HT1080 (cell line): Measurements from ENCODE around the gene BTNL2. TPM values are rescaled to one million over a fixed set of nuclear protein-coding genes. Genes with fewer than 3 reads are reported as not detected.
A peak's percentile ranks its signal among the peaks of the same experiment; 100 is the strongest.

Source experiments
- DNase-seq: peaks from one replicate; pipeline ENCODE4 v3.0.0-alpha.2; 2015; ENCODE audit warnings: low read depth
- total RNA-seq: library from RNA; depleted of rRNA; stranded (reverse); fragments of >200 nt; shearing (Covaris generic); gene quantifications from 2 replicates; pipeline ENCODE4 v1.2.3, GENCODE V29; 2014

BTNL2 gene
- total RNA-seq, 1 experiment from 2014 or later = not detected

DNA sequence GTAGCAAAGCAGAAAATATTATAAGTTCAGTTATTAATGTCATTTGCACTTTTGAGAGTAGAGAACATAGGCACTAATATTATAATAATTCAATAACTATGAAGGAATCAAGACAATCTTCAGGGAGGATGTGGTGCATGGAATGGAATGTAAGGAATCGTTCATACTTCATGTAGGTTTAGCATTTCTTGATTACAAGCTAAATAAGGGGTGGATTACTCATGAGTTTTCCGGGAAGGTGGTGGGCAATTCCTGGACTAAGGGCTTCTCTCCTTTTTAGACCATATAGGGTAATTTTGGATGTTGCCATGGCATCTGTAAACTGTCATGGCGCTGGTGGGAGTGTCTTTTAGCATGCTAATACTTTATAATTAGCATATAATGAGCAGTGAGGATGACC is 9.1 kb upstream of the BTNL2 start:
- DNase-seq = peak; percentile 11

DNA sequence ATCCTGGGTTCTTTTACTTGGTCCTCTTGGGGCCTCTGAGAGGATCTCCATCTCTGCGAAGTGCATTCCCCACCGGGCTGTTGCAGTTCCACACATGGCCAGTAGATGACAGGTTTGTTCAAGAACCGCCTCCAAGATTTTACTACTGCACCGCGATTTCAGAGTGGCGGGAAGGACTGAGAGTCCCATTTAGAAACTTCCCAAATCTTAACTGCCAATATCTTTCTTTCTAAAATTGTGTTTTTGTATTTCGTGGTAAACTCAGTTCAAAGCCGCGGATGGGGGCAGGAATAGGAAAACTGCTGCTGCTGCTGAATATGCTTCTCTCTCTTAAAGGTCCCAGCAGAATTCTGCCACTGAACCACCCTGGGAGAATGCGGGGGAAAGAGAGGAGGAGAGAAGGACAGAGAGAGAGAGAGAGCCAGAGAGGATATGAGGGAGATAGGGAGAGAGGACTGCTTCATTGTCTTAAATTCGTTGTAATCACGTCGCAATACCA is 8.6 kb upstream of the BTNL2 start:
- DNase-seq = peak; percentile 51

DNA sequence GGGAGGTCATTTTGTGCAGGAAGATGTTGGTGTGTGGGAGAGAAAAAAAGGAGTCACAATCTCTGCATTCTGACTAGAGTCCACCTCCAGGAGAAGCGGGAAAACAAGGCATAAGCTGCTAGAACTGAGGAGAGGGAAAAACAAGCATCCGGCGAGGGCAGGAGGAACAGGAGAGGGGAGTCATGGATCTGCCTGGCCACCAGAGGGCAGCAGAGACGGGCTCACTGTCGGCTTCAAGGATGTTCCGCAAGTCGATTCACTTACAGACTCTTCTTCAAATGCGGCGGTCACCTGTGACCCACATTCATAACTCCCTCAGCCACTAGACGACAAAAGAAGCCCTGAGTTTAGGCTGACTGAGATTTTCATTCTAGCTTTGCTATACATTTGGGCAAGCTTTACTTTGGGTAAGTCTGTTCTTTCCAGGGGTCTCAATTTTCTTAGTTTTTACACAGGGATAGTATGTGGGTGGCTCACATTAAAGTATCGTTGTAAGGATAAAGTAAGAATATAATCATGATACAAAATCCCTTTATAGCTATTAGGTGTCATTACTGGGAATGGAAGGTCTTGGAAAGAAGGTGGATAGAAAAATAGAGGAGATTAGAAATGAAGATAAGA is 6.6 kb upstream of the BTNL2 start:
- DNase-seq = peak; percentile 55

DNA sequence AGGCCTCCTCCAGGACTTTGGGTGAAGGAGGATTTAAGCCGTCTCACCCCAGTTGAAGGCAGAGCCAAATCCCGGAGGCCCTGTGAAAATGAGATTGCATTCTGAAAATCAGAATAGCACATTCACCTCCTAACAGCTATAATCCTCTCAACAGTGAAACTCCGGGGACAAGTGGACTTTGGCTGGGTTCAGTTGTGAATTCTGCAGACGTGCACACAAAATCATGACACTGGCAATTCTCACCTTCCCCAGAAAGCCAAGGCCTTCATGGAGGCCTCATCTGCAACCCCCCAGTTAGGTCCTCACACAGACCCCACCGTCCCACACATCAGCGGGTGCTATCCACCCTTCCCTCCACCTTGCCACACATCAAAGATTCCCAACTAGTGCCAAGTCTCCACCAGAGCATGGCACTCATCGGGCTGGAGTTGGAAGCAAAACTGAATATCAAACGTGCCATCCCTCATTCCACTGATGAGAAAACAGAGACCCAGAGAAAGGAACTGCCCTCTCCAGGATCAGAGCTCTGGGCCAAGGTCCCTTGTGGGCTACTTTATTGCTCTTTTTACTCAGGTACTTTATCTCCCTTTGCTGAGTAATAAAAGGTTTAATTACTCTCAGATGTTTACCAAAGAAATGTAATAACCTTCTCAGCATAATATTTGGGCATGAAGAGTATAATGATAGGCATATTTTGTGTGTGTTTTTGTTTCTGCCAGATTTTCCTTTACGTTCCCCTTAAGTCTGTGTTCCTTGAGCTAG is 4.8 kb upstream of the BTNL2 start:
- DNase-seq = no peak

DNA sequence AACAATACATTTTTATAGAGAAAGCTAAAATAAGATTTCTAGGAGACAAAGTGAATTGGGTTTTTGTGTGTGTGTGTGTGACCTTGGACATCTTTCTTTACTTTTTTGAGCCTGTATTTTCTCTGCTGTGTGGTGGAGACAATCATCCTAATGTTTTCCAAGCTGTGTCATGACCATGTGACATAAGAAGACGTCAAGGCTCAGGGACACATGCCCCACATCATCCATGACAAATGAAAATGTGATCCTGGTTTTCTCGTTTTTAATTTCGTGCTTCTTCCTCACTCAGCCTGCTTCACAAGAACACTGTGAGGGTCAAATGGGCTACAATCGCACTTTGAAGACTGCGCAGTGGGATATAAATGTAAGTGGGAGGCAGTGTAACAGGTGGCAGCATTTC is 3.9 kb upstream of the BTNL2 start:
- DNase-seq = no peak

DNA sequence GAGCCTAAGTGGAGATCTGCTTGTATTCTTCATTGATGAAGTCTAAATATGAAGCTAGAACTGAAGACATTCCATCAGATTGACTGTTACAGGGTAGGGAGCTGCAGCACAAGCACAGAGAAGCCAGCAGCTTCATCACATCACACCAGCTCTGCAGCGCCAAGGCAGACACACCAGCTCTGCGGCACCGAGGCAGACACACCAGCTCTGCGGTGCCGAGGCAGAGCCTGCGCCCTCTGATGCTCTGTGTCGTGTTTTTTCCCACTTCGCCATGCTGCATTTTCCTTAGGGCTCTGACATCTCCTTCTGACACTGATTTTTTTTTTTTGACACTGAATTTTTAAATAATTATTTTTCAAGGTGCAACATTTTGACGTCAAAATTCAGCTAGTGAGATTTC is 784 bp downstream of the BTNL2 start:
- DNase-seq = no peak

DNA sequence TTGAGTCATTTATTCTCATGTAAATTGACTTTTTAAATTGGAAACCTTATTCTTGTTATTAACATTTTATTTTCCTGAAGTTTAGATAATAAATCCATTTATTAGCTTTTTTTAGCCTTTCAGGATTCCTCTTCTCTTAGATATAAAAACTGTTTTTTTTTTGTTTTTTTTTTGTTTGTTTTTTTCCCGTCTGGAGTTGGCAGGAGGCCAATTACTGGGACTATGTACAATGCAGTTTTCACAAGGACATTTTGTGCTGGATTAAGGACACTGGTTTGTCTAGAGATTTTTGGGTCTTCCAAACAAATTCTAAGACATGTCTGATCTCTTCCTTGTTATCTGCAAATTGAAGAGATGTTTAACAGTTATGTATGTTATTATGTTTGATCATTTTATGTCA is 1.3 kb downstream of the BTNL2 start:
- DNase-seq = no peak

DNA sequence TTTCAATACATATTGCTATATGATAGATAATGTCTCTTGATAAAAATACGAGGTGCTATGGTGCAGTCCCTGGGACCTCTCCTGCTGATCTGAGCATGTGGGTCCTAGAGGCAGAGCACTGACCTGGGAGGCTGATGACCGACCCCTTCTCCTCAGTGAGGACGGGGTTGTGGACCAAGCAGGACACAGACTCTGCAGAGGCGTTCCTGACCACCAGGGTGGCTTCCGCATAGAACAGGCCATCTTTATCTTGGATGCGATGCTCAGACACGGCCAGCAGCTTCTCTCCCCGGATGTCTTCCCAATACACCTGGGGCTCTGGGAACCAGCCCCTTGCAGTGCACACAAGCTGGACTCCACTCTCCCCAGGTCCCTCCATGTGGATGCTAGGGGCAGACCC is 4.2 kb downstream of the BTNL2 start:
- no peak for DNase-seq

DNA sequence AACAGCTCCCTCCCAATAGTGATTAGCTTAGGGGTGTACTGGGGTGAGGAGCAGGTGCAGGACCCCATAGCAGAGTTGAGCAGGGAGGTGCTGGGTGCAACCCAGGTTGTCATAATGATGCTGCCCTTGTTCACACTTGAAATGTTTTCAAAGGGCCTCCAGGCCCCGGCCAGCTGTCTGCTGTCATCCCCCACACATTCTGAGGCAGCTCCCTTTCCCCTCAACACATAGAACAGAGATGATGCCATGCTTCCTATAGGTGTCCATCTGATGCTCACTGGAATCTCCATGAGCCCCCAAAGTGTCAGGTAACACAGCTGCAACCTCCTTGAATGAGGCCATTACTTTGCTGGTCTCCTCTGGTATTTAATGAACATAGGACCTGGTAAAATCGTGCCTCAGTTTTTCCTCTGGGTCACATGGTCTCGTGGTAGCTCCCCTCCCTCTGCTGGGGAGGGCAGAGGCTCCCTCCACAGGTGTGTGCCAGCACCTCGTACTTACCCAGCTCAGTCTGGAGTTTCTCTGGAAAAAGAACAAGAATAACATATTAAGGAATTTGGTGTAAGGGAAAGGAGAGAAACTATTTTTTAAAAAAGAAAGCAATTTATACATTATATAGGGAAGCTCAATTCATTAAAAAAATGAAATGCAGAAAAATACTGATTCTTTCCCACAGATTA is 5.6 kb downstream of the BTNL2 start:
- no peak for DNase-seq

DNA sequence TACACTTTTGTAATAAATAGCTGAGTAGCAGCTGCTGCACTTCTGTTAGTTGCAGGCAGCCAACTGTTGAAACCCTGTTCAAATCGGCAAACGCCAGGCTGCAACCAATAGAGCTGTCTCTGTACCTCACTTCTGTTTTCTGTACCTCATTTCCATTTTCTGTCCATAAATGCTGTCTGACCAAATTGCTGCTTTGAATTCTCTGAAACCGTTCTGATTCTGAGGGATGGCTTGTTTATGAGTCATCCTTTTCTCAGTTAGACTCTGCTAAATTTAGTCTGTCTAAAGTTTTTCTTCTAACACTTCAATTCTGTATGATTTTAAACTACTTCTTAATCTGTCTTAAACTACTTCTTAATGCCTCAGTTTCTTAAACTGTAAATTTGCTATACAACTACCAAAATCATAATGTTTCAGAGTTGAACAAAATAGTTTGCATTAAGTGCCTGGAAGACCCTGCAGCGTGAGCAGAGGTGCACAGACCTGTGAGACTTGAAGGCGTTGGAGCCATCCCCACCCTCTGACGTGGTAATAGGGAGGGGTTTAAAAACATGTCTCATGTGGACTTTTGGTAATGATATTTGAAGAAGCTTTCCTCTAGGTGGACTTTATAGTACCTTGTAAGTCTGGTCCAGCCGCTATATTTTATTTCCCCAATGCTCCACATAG is 9.6 kb downstream of the BTNL2 start:
- no peak for DNase-seq

DNA sequence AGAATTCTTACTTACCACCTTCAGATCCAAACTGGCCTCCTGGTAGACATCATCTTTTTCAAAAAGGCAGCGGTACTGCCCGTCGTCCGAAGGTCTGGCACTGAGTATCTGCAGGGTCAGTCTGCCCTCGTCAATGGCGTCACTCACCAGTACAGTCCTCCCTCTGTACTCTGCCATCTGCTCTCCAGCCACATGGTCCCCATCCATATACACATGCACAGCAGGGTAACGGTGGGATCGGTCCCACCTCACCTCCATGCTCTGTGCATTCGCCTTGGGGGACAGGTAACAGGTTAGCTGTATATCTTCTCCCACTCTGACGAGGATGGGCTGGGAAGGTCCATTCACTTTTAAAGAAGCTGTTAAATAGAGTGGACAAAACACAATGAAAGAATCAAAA is 11.0 kb downstream of the BTNL2 start:
- DNase-seq = no peak

DNA sequence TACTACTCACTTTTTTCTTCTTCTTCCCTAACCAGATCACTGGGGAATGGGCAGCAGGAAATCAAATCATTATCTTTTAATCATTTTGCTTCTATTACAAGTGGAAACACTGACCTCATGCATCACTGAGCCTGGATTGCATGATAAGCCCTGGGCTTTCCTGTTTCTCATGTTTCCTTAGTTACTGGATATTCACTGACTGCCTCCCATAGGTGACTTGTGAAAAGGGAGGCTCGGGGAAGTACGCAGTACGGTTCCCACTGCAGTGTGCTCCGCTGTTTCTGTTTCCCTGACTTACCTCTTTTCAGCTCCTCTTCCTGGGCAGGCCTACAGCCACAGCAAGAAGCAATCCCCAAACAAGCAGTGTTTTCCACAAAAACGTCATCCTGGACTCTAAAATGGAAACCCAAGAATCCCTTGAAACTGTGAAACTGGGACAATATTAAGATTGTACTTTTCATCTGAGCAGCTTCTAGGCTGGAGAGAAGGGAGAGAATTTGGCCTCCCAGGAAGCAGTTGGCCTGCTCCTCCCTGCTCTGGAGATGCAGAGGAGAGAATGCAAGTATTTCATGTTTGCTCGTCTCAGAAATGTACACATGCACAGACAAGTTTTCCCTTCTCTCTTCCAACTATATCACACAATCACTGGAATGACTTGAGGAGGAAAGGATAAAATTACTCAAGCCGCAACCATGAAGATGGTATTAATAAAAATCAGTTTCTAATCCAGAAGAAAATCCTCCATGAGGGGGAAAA is 13.1 kb downstream of the BTNL2 start:
- peak; percentile 37 for DNase-seq

DNA sequence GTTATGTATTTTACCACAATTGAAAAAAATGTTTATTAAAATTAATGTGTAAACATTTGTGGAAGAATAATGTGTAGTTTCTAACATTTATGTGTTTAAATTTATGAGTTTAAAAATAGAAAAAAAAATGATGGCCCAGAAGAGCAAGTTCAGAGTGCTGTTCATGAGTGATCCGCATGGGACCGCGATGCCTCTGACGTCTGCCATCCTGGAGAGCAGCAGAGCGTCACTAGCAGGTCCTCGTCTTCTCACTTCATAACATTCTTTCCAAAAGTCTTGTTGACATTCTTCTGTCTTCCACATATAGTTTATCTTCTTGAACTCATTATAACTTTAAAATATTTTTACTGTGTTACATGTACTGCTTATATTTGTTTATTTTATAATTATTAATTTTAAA is 15.5 kb downstream of the BTNL2 start:
- DNase-seq = no peak

DNA sequence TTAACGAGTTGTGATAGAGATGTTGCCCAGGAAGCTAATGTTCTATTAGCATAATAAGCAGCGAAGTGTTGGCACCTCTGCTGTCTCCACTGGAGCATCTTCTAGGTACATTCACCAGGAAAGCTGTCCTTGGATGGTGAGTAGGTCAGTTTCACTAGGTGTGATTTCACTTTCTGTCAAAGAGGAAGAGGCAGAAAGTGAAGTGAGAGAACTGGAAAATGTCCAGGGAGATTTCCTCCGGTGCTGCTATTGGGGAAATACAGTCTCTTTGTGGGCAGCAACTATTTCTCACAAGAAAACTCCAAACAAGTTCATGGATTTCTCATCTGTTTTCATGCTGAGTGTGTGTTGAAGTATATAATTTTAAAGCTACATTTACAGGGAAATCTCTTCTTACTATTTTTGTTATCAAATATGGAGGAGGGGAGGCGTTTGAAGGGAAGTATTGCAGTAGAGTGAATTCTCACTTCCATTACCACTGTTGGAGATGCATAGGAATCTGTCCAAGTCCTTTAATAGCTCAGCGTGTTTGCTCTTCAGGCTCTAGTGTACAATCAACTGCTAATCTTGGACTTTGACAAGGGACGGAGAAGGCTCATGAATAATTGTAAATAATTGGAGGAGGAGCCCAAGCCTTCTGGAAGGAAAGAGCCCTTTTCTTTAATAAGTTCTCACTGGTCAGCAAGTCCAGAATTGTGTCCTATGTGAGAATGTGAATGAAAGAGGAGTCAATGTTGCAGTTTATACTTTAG is 19.2 kb downstream of the BTNL2 start:
- no peak for DNase-seq

DNA sequence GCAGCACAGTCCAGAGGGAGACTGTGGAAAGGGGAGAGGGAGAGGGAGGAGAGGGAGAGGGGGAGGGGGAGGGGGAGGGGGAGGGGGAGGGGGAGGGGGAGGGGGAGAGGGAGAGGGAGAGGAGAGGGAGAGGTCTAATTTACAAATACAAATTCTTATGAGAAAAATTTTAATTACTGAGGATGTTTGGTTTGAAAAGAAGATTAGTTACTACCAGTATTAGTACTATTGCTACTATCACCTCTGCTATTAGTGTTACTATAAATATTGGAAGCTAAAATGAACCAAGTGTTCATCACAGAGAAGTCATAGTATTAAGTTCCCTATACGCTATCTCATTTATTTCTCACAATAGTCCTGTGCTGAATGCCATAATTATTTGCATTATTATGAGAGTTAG is 20.9 kb downstream of the BTNL2 start:
- no peak for DNase-seq

DNA sequence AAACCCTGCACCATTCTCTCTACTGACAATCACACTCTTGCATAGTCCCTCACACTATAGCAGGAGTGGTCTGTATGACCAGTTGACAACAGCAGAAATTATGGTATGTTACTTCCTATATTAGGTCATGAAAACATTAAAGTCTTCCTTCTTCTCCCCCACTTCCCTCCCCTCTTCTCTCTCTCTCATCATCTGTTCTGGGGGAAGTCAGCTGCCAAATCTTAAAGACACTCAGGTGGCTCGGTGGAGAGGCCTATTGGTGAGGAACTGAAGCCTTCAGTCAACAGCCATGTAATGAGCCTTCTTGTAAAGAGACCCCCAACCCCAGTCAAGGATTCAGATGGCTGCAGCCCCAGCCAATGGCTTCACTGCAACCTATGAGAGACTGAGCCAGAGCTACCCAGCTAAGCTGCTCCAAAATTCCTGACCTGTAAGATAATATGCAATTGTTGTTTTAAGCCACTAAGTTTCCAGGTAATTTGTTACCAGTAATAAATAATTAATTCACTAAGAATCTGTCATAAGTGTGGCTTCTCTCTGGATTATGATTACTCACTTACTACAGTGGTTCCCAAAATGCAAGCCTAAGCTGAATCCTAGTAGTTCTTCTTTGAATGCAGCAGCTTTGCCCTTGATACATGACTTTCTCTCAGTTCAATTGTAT is 24.1 kb downstream of the BTNL2 start:
- DNase-seq = no peak

DNA sequence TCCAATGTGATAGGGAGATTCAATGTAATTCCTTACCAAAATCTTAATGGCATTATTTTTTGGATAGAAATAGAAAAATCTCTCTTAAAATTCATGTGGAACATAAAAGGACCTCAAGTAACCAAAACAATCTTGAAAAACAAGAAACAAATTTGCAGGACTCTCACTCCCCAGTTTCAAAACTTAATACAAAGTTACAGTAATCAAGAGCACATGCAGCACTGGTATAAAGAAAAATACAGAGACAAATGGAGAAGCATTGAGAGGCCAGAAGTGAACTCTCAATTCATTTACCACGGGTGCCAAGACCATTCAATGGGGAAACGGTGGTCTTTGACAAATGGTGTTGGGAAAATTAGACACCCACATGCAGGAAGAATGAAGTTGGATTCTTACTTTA is 27.4 kb downstream of the BTNL2 start:
- DNase-seq = no peak

DNA sequence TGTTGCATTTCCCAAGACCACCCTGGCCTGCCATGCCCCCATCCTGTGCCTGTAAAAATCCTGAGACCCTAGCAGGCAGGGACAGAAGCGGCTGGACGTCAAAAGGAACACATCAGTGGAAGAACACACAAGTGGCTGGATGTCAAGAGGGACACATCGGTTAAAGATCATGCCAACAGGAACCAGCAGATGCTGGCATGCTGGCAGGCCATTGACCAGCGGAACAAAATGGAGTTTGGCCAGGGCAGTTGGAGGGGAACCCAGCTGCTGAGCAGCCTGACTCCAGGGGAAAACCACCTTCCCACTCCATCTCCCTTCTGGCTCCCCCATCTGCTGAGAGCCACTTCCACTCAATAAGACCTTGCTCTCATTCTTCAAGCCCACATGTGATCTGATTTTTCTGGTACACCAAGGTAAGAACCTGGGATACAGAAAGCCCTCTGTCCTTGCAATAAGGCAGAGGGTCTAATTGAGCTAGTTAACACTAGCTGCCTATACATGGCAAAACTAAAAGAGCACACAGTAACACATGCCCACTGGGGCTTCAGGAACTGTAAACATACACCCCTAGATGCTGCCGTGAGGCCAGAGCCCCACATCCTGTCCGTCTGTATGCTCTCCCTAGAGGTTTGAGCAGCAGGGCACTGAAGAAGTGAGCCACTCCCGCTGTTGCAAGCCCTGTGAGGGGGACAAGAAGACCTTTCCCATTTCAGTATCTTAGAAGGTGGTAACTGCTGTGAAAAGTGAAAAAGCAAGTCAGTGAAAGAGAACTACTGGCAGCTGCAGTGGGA is 31.0 kb downstream of the BTNL2 start:
- no peak for DNase-seq

DNA sequence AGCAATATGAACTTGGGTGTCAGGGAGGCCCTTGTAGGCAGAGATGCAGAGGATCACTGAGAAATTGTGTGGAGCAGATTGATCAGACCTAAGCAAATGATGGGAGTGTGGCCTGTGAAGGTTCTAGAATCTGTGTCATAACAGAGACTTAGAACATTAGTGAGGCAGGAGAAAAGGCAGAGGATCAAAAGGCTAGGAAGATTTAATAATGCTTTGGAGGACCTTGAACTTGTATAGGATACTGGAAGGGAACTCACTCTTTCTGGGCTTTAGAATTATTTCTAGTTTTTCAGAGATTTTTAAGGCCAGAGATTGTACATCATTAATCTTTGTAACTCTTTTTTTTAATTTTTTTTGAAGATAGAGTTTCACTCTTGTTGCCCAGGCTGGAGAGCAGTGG is 35.2 kb downstream of the BTNL2 start, which contains the start of gene TSBP1:
TSS of gene TSBP1 (minus strand) at position 101 of the 400 bp plus-strand sequence. CDS start 197 bp downstream, outside the sequence.
- DNase-seq = no peak
